ENCODE measurements around the gene ZBTB2. TPM values are rescaled to one million over a fixed set of nuclear protein-coding genes. Genes with fewer than 3 reads are reported as not detected.

ZBTB2 gene
- total and polyA plus RNA-seq, 10 donors = 11.0 to 19.1 (median 14.1) TPM

GRCh38 chr6:151335930-151336329 lies 55.4 kb downstream of the ZBTB2 start:
- DNase-seq = no peak
- H3K9me3 ChIP-seq = peaks cover 0 to 3% (median 0%) of the 10 kb centered on the region in 8 donors
- no peaks in the 10 kb centered on the region for H3K27me3 ChIP-seq (replicated peaks in 1 of 7)
- intact Hi-C loops (cut with DNase I; ENCODE audit: low total_unique reads) = no loop called here
- H3K27ac ChIP-seq = no peak overlapping the region
- peaks cover 0 to 6% (median 0%) of the 10 kb centered on the region in 6 donors for H3K4me1 ChIP-seq
- TF ChIP-seq CTCF (IDR thresholded peaks at IDR 0.05 in 8 of 11, conservative IDR thresholded peaks at IDR 0.05 in 3 of 11) = no peak
- TF ChIP-seq POLR2A (IDR thresholded peaks at IDR 0.05) = no peak
- TF ChIP-seq POLR2AphosphoS5 (IDR thresholded peaks at IDR 0.05) = no peak
- no peaks in the 10 kb centered on the region for H3K36me3 ChIP-seq
- no peak overlapping the region for H3K4me3 ChIP-seq

GRCh38 chr6:151330130-151330696 lies 61.1 kb downstream of the ZBTB2 start:
- no peak for DNase-seq
- TF ChIP-seq CTCF (IDR thresholded peaks at IDR 0.05 in 8 of 11, conservative IDR thresholded peaks at IDR 0.05 in 3 of 11) (no peak), POLR2A (IDR thresholded peaks at IDR 0.05) (no peak), POLR2AphosphoS5 (IDR thresholded peaks at IDR 0.05) (no peak)
- no peaks in the 10 kb centered on the region for H3K9me3 ChIP-seq
- H3K4me1 ChIP-seq = peaks cover under 1 to 20% (median 9%) of the 10 kb centered on the region in 6 donors
- no peak overlapping the region for H3K27ac ChIP-seq
- intact Hi-C loops (cut with DNase I; ENCODE audit: low total_unique reads) = no loop called here
- WGBS, 5 donors = 73 to 85% (median 82%) methylated on average over 6 of the region's 6 CpGs
- peaks cover 0 to 20% (median 0%) of the 10 kb centered on the region in 7 donors for H3K27me3 ChIP-seq (replicated peaks in 1 of 7)
- no peaks in the 10 kb centered on the region for H3K36me3 ChIP-seq
- H3K4me3 ChIP-seq = no peak overlapping the region

- intact Hi-C loops (cut with DNase I; ENCODE audit: low total_unique reads) = no loop called here
These were observed 64.3 kb downstream of the ZBTB2 start for GRCh38 chr6:151327101-151327500.

More at GRCh38 chr6:151327101-151327500, 64.3 kb downstream of the ZBTB2 start:
- no peaks in the 10 kb centered on the region for H3K36me3 ChIP-seq
- 49 to 71% (median 69%) methylated on average over 4 of the region's 4 CpGs for WGBS, 5 donors
- peaks cover 0 to 31% (median 0%) of the 10 kb centered on the region in 7 donors for H3K27me3 ChIP-seq (replicated peaks in 1 of 7)
- TF ChIP-seq CTCF (IDR thresholded peaks at IDR 0.05 in 8 of 11, conservative IDR thresholded peaks at IDR 0.05 in 3 of 11) (no peak), POLR2A (IDR thresholded peaks at IDR 0.05) (no peak), POLR2AphosphoS5 (IDR thresholded peaks at IDR 0.05) (no peak)
- no peaks in the 10 kb centered on the region for H3K9me3 ChIP-seq
- peaks cover 10 to 36% (median 28%) of the 10 kb centered on the region in 6 donors for H3K4me1 ChIP-seq
- H3K4me3 ChIP-seq = no peak overlapping the region
- H3K27ac ChIP-seq = peak overlapping the region in 1 of 8 donors; percentile 72
- DNase-seq = no peak

Measured in spleen (tissue), 11 donors.